ENCODE measurements around the gene CHAT. TPM values are rescaled to one million over a fixed set of nuclear protein-coding genes. Genes with fewer than 3 reads are reported as not detected.

The CHAT gene
- total RNA-seq, 1 donor, result not detected

- TF ChIP-seq CTCF (IDR thresholded peaks at IDR 0.05; ENCODE audit: extremely low read depth, low read depth, low read length), result no peak
- H3K9me3 ChIP-seq (ENCODE audit: low read depth, low read length), result no peaks in the 10 kb centered on the region
- no peaks in the 10 kb centered on the region for H3K36me3 ChIP-seq (ENCODE audit: insufficient read depth, low read length)
- no peaks in the 10 kb centered on the region for H4K20me1 ChIP-seq (ENCODE audit: insufficient read depth, low read length)
- no peak overlapping the region for H3K27ac ChIP-seq (ENCODE audit: low read depth, low read length)
- no peak overlapping the region for H3K4me2 ChIP-seq (ENCODE audit: insufficient read depth, low read length)
- H3K79me2 ChIP-seq (ENCODE audit: insufficient read depth, low read length), result no peaks in the 10 kb centered on the region
- H2AFZ ChIP-seq (ENCODE audit: low read length), result no peak overlapping the region
- H3K4me1 ChIP-seq (ENCODE audit: insufficient read depth, low read length), result no peaks in the 10 kb centered on the region
- DNase-seq (ENCODE audit: insufficient read length, low spot score, missing footprints), result no peak
- no peak overlapping the region for H3K4me3 ChIP-seq (ENCODE audit: insufficient read depth, low read length)
- peaks cover 5% of the 10 kb centered on the region for H3K27me3 ChIP-seq (ENCODE audit: insufficient read depth, low read length)
Measured at GRCh38 chr10:49664006-49664841, 50.4 kb downstream of the CHAT start.

- H3K4me1 ChIP-seq (ENCODE audit: insufficient read depth, low read length), result no peaks in the 10 kb centered on the region
- no peaks in the 10 kb centered on the region for H3K9me3 ChIP-seq (ENCODE audit: low read depth, low read length)
- no peaks in the 10 kb centered on the region for H4K20me1 ChIP-seq (ENCODE audit: insufficient read depth, low read length)
- H3K4me2 ChIP-seq (ENCODE audit: insufficient read depth, low read length), result no peak overlapping the region
- no peak for DNase-seq (ENCODE audit: insufficient read length, low spot score, missing footprints)
- H3K27me3 ChIP-seq (ENCODE audit: insufficient read depth, low read length), result peaks cover 5% of the 10 kb centered on the region
- H3K27ac ChIP-seq (ENCODE audit: low read depth, low read length), result no peak overlapping the region
- TF ChIP-seq CTCF (IDR thresholded peaks at IDR 0.05; ENCODE audit: extremely low read depth, low read depth, low read length), result no peak
- no peaks in the 10 kb centered on the region for H3K36me3 ChIP-seq (ENCODE audit: insufficient read depth, low read length)
- no peak overlapping the region for H3K4me3 ChIP-seq (ENCODE audit: insufficient read depth, low read length)
- H3K79me2 ChIP-seq (ENCODE audit: insufficient read depth, low read length), result no peaks in the 10 kb centered on the region
- H2AFZ ChIP-seq (ENCODE audit: low read length), result no peak overlapping the region
Measured at GRCh38 chr10:49664842-49665355, 51.1 kb downstream of the CHAT start.

- H3K27ac ChIP-seq (ENCODE audit: low read depth, low read length), result no peak overlapping the region
- no peak for DNase-seq (ENCODE audit: insufficient read length, low spot score, missing footprints)
Measured at GRCh38 chr10:49666054-49666615, 52.3 kb downstream of the CHAT start.

More at GRCh38 chr10:49666054-49666615, 52.3 kb downstream of the CHAT start:
- peaks cover 5% of the 10 kb centered on the region for H3K27me3 ChIP-seq (ENCODE audit: insufficient read depth, low read length)
- no peaks in the 10 kb centered on the region for H3K36me3 ChIP-seq (ENCODE audit: insufficient read depth, low read length)
- no peaks in the 10 kb centered on the region for H4K20me1 ChIP-seq (ENCODE audit: insufficient read depth, low read length)
- no peak for TF ChIP-seq CTCF (IDR thresholded peaks at IDR 0.05; ENCODE audit: extremely low read depth, low read depth, low read length)
- no peak overlapping the region for H3K4me2 ChIP-seq (ENCODE audit: insufficient read depth, low read length)
- H3K4me1 ChIP-seq (ENCODE audit: insufficient read depth, low read length), result no peaks in the 10 kb centered on the region
- H3K9me3 ChIP-seq (ENCODE audit: low read depth, low read length), result no peaks in the 10 kb centered on the region
- H3K4me3 ChIP-seq (ENCODE audit: insufficient read depth, low read length), result no peak overlapping the region
- no peaks in the 10 kb centered on the region for H3K79me2 ChIP-seq (ENCODE audit: insufficient read depth, low read length)
- H2AFZ ChIP-seq (ENCODE audit: low read length), result no peak overlapping the region
